Astrocyte (in vitro differentiated cells and primary cell): Measurements from ENCODE around the gene SF3B3.

Source experiments
- CTCF ChIP-seq: IDR thresholded peaks from 2 replicates; pipeline ENCODE4 v1.5.1; 2011; ENCODE audit warnings: low read depth, mild to moderate bottlenecking, inconsistent platforms, low read length, moderate library complexity; ENCODE audit not compliant: insufficient read depth
- EZH2 ChIP-seq: IDR thresholded peaks from 2 replicates; pipeline ENCODE4 v1.6.1; 2012; ENCODE audit warnings: mild to moderate bottlenecking, low read length, inconsistent platforms; ENCODE audit not compliant: insufficient read depth

GRCh38 chr16:70569752-70570151 lies 46.1 kb downstream of the SF3B3 start:
- no peak for TF ChIP-seq CTCF
- no peak for TF ChIP-seq EZH2
